RPMI7951 (cell line): ENCODE results near the gene RAB7A. TPM values are rescaled to one million over a fixed set of nuclear protein-coding genes. Genes with fewer than 3 reads are reported as not detected.
A peak's percentile ranks its signal among the peaks of the same experiment; 100 is the strongest.

Source experiments
- DNase-seq: peaks from one replicate; pipeline ENCODE4 v3.0.0-alpha.2; 2012; ENCODE audit warnings: low read depth
- total RNA-seq: library from RNA; depleted of rRNA; stranded (reverse); fragments of >200 nt; shearing (Covaris generic); gene quantifications from 2 replicates; pipeline ENCODE4 v1.2.3, GENCODE V29; 2014; rRNA removed

The RAB7A gene
- 82.1 and 90.4 TPM in 2 replicates for total RNA-seq

- DNase-seq, result peak; percentile 98
Measured at GRCh38 chr3:128726023-128727016, at the start of gene RAB7A. Gene RAB7A (plus strand): TSS chr3:128726183. CDS start chr3:128795368, 69,185 bp downstream.

- no peak for DNase-seq
Measured at GRCh38 chr3:128679338-128679737, 46.6 kb upstream of the RAB7A start.

- DNase-seq, result peak; percentile 98
Measured at GRCh38 chr3:128680603-128681368, 45.2 kb upstream of the RAB7A start.

GRCh38 chr3:128681369-128681829 is 44.6 kb upstream of the RAB7A start:
- DNase-seq, result no peak

- no peak for DNase-seq
Measured at GRCh38 chr3:128683957-128684356, 42.0 kb upstream of the RAB7A start.

GRCh38 chr3:128684986-128685726 is 40.8 kb upstream of the RAB7A start:
- DNase-seq, result no peak

GRCh38 chr3:128686465-128686864 is 39.5 kb upstream of the RAB7A start:
- DNase-seq, result no peak

- no peak for DNase-seq
Measured at GRCh38 chr3:128689060-128689459, 36.9 kb upstream of the RAB7A start.

GRCh38 chr3:128693696-128694095 is 32.3 kb upstream of the RAB7A start:
- DNase-seq, result no peak

- no peak for DNase-seq
Measured at GRCh38 chr3:128697341-128697740, 28.6 kb upstream of the RAB7A start.

GRCh38 chr3:128698211-128699047 is 27.6 kb upstream of the RAB7A start:
- peak; percentile 50 for DNase-seq

- no peak for DNase-seq
Measured at GRCh38 chr3:128701342-128702212, 24.4 kb upstream of the RAB7A start.

GRCh38 chr3:128702391-128702790 is 23.6 kb upstream of the RAB7A start:
- DNase-seq, result no peak

GRCh38 chr3:128703561-128703960 is 22.4 kb upstream of the RAB7A start:
- no peak for DNase-seq

- DNase-seq, result no peak
Measured at GRCh38 chr3:128706086-128706615, 19.8 kb upstream of the RAB7A start.

GRCh38 chr3:128707928-128708494 is 18.0 kb upstream of the RAB7A start:
- no peak for DNase-seq

GRCh38 chr3:128709038-128709437 is 16.9 kb upstream of the RAB7A start:
- no peak for DNase-seq

GRCh38 chr3:128709506-128710210 is 16.3 kb upstream of the RAB7A start:
- DNase-seq, result no peak
